ENCODE results near the gene SND1. TPM values are rescaled to one million over a fixed set of nuclear protein-coding genes. Genes with fewer than 3 reads are reported as not detected.

The SND1 gene
- polyA plus RNA-seq, 1 donor, result 144 TPM

DNA sequence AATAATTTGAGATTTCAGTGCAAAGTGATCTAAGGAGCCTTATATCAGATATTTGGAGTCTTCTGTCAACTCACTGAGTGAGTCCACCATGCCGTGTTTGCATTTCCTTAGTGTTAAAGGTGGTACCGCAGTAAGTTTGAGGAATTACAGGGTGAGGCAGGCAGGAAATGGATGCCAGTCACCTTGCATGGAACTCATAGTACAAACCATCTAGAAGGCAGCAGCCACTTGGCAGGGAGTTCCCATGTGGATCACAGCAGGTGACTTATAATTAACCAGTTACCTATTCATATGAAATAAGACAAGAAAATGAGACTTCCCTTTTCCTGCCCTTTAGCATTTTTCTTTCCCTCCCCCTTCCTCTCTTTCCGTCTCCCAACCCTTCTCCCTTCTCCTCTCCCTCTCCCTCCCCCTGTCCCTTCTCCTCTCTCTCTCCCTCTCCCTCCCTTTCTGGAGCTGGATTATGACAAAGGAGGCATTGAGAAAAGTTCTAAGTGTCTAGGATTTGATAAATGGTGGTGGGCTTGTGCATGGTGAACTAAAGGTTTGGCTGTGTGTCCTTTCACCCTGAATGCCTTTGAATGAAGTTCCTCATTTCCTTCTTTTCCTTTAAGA lies 285.2 kb downstream of the SND1 start:
- Histone ChIP-seq H3K36me3 (ENCODE audit: control insufficient read depth, insufficient read depth, low read length) (peaks cover 7% of the 10 kb centered on the region), H3K9me3 (ENCODE audit: control insufficient read depth, low read depth, low read length) (no peaks in the 10 kb centered on the region), H3K27ac (ENCODE audit: low read length) (no peak overlapping the region), H3K27me3 (ENCODE audit: control insufficient read depth, insufficient read depth, low read length) (no peaks in the 10 kb centered on the region), H3K4me1 (ENCODE audit: control insufficient read depth, insufficient read depth, low read length) (no peaks in the 10 kb centered on the region), H3K4me3 (ENCODE audit: low read length) (no peak overlapping the region)
- no peak for DNase-seq
- 63% methylated on average over 1 of the region's 3 CpGs for WGBS (ENCODE audit: insufficient coverage, low lambda C conversion rate)

DNA sequence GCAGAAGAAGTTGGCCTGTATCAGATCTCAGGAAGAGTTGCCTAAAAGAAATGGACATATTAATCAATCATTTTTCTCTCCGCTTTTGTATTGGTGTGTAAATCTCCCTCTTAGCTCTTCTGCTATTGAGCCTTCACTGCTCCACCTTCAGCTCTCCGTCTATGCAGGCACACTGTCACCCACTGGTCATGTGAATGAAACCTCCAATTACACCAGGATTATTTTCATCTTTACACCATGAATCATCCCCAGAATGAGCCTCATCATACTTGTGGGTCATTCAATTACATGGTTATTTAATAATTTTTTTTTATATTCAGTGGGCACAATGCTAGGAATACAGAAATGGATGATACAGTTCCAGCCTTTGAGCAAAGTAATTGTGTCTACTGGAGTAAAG lies 286.6 kb downstream of the SND1 start:
- H3K36me3 ChIP-seq (ENCODE audit: control insufficient read depth, insufficient read depth, low read length), result peaks cover 9% of the 10 kb centered on the region
- no peak overlapping the region for H3K27ac ChIP-seq (ENCODE audit: low read length)
- H3K9me3 ChIP-seq (ENCODE audit: control insufficient read depth, low read depth, low read length), result no peaks in the 10 kb centered on the region
- no peaks in the 10 kb centered on the region for H3K4me1 ChIP-seq (ENCODE audit: control insufficient read depth, insufficient read depth, low read length)
- DNase-seq, result no peak
- no peak overlapping the region for H3K4me3 ChIP-seq (ENCODE audit: low read length)
- H3K27me3 ChIP-seq (ENCODE audit: control insufficient read depth, insufficient read depth, low read length), result no peaks in the 10 kb centered on the region
- WGBS (ENCODE audit: insufficient coverage, low lambda C conversion rate), result no CpG with 5 or more reads among the region's 2 CpGs

DNA sequence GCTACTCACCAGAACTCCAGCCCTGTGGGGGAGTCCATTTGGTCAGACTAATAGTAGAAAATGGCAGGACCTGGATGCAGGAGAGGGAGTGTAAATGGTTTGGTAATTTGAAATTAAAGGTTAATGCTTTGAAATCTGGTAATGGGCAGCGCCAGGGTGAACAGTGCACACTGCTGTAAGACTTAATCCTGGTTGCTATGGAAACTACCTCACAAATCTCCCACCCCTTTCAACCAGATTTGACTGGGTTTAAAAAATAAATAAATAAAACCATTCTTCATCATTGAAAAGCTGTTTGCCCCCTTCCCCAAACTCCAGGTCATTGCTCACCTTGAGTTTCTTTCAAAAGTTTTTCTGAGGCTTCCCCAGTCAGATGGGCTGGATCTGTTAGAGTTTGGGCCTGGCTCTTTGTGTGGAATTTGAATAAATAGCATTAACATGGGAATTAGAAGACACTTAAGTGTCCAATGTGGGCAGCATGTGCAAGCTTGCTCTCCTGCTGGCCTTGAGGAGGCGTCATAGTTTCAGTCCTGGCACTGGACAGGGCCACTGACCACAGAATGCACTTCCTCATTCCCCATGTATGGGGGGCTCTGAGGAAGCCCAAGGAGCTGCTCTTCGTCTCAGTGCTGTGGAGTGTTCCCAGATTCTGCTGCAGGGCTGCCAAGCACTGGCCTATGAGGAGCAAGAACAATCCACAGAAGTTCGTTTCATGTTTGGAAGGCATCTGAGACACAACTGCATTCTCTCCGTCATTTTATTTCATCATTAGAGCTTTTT lies 288.6 kb downstream of the SND1 start:
- H3K36me3 ChIP-seq (ENCODE audit: control insufficient read depth, insufficient read depth, low read length), result peaks cover 9% of the 10 kb centered on the region
- no peaks in the 10 kb centered on the region for H3K4me1 ChIP-seq (ENCODE audit: control insufficient read depth, insufficient read depth, low read length)
- no peak for DNase-seq
- H3K27me3 ChIP-seq (ENCODE audit: control insufficient read depth, insufficient read depth, low read length), result no peaks in the 10 kb centered on the region
- 95% methylated on average over 2 of the region's 5 CpGs for WGBS (ENCODE audit: insufficient coverage, low lambda C conversion rate)
- H3K9me3 ChIP-seq (ENCODE audit: control insufficient read depth, low read depth, low read length), result no peaks in the 10 kb centered on the region
- no peak overlapping the region for H3K4me3 ChIP-seq (ENCODE audit: low read length)
- H3K27ac ChIP-seq (ENCODE audit: low read length), result no peak overlapping the region

DNA sequence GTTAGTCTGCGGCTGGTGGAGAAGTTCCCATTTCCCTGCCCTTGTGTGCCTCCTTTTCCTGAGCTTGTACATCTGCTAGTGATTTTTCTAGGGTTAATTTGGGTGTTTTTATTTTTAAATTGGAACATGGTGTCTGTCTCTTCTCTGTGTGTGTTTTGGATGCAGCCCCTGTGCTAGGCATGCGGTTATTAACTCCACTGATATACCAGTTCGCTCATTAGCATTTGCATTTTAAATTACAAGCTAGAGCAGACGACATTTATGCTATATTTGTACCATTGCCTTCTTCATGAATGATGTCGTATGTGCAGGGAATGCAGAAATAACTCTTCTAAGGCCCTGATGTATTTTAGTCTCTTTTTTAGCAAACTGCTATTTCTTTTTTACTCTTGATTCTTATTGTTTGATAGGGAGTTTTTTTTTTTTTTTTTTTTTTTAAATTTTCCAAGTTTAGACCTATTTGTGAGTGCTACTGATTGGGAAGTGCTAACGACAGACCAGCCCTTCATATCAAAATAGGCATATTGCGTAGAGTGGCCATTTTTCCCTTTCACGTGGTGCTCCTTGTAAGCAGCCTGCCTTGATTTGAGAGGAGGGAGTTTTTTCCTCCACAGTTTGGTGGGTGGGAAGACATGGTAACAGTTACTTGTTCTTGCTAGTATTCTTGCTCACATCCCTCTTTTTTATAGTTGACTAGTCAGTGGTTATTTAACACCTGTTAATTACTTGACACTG lies 289.6 kb downstream of the SND1 start:
- Histone ChIP-seq H3K27ac (ENCODE audit: low read length) (no peak overlapping the region), H3K27me3 (ENCODE audit: control insufficient read depth, insufficient read depth, low read length) (no peaks in the 10 kb centered on the region), H3K4me3 (ENCODE audit: low read length) (no peak overlapping the region), H3K4me1 (ENCODE audit: control insufficient read depth, insufficient read depth, low read length) (no peaks in the 10 kb centered on the region), H3K36me3 (ENCODE audit: control insufficient read depth, insufficient read depth, low read length) (peaks cover 7% of the 10 kb centered on the region), H3K9me3 (ENCODE audit: control insufficient read depth, low read depth, low read length) (no peaks in the 10 kb centered on the region)
- no peak for DNase-seq
- WGBS (ENCODE audit: insufficient coverage, low lambda C conversion rate), result 100% methylated on average over 1 of the region's 8 CpGs

DNA sequence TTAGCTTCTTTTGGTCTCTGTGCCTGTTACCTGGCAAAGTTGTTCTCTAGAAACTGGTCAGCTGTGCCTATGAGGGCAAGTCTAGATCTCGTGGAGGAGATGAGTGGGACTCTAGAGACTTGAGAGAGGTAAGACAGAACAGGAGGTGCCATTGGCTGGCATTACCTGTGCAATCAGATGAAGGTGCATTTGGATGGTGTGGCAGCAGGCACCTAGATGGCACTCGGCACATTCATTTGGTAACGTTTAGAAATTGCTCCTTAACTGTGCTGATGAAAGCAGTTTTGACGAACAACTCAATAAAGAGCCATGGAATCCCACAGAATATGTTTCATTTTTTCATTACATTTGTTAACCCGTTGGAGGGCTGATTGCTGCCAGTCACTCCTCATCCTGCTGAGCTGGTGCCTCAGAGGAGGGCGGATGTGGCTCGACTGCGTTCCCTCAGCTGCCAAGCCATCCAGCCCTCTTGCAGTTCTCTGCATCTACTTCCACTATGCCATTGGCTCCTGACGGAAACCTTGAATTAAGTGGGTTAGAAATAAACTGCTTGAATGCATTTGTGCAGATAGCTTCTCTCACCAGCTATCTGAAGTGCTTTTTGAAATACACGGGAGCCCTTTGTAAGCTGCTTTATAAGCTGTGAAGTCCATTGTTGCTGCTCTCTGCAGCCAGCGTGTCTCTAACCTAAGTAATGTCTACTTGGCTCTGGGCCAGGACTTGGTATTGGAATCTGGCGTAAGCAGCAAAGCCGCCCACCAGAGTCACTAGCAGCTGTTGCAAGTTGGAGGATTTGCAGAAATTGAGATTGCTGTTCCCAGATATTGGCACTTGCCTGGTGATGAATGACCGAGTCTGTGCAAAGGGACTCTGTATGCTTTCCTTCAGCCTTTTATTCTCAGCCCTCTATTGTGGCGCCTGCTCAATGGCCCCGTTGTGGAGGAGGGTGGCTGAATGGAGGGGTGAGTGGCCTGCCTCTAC lies 291.8 kb downstream of the SND1 start:
- H3K27me3 ChIP-seq (ENCODE audit: control insufficient read depth, insufficient read depth, low read length), result no peaks in the 10 kb centered on the region
- H3K4me1 ChIP-seq (ENCODE audit: control insufficient read depth, insufficient read depth, low read length), result no peaks in the 10 kb centered on the region
- no peak overlapping the region for H3K27ac ChIP-seq (ENCODE audit: low read length)
- no peak overlapping the region for H3K4me3 ChIP-seq (ENCODE audit: low read length)
- no peak for DNase-seq
- 40% methylated on average over 1 of the region's 16 CpGs for whole genome bisulfite sequencing (ENCODE audit: insufficient coverage, low lambda C conversion rate)
- peaks cover 6% of the 10 kb centered on the region for H3K36me3 ChIP-seq (ENCODE audit: control insufficient read depth, insufficient read depth, low read length)
- no peaks in the 10 kb centered on the region for H3K9me3 ChIP-seq (ENCODE audit: control insufficient read depth, low read depth, low read length)

DNA sequence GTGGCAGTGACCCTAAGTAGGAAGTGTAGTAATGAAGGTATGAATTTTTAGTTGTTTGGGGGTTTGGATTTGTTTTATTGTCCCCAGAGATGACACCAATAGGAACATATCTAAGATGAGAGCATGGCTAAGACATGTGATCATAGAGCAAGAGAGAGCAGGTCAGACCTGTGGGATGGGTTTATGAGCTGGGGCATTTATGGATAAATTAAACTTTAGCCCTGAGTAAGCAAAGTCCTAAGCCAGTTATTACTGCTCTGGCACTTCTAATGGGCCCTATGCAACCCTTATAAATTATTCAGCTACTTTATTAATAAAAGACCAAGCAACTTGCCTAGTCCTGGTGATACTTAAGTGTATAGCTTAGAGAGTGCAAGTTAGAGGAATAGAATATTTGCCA lies 294.1 kb downstream of the SND1 start:
- no peak overlapping the region for H3K27ac ChIP-seq (ENCODE audit: low read length)
- H3K27me3 ChIP-seq (ENCODE audit: control insufficient read depth, insufficient read depth, low read length), result no peaks in the 10 kb centered on the region
- no peaks in the 10 kb centered on the region for H3K9me3 ChIP-seq (ENCODE audit: control insufficient read depth, low read depth, low read length)
- H3K4me1 ChIP-seq (ENCODE audit: control insufficient read depth, insufficient read depth, low read length), result no peaks in the 10 kb centered on the region
- peaks cover 2% of the 10 kb centered on the region for H3K36me3 ChIP-seq (ENCODE audit: control insufficient read depth, insufficient read depth, low read length)
- no peak overlapping the region for H3K4me3 ChIP-seq (ENCODE audit: low read length)
- DNase-seq, result peak in 1 of 2 donors; percentile 37

DNA sequence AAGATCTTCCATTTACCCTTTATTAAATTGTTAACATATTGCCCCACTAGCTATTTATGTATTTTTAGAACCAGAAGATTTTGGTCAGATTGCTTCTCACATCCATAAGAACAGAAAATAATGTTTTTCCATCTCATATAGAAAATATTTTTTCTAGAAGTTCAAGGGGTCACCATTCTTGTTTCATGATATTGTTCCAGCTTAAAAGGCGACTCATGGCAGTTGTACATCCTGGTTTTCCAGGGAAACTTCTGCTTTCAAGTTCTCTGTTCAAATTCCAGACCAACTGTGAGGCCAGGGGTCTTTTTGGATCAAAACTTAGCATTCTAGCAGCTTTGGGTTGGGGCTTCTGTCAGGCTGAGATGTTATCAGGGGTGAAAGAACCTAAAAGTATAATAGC lies 294.9 kb downstream of the SND1 start:
- no peaks in the 10 kb centered on the region for H3K9me3 ChIP-seq (ENCODE audit: control insufficient read depth, low read depth, low read length)
- WGBS (ENCODE audit: insufficient coverage, low lambda C conversion rate), result no CpG with 5 or more reads among the region's 1 CpG
- no peaks in the 10 kb centered on the region for H3K4me1 ChIP-seq (ENCODE audit: control insufficient read depth, insufficient read depth, low read length)
- H3K27ac ChIP-seq (ENCODE audit: low read length), result no peak overlapping the region
- DNase-seq, result no peak
- H3K4me3 ChIP-seq (ENCODE audit: low read length), result no peak overlapping the region
- no peaks in the 10 kb centered on the region for H3K27me3 ChIP-seq (ENCODE audit: control insufficient read depth, insufficient read depth, low read length)
- H3K36me3 ChIP-seq (ENCODE audit: control insufficient read depth, insufficient read depth, low read length), result peaks cover 2% of the 10 kb centered on the region

DNA sequence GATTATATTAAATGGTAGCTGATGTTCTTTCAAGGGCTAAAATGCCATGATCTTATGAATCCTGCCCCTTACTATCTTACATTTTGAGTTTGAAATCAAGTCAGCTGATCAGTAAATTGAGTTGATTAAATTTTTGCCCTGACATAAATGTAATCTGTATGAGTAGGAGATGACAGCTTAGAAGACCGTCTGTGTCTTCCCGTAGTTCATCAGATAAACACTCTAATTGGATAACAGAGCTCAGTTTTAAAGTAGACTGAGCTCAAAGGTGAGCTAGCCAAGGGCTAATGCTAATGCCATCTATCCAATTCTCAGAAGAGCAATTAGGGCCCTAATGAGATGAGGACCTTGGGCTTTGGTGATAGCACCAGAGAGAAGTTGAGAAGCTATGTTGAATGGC lies 296.3 kb downstream of the SND1 start:
- no peaks in the 10 kb centered on the region for H3K27me3 ChIP-seq (ENCODE audit: control insufficient read depth, insufficient read depth, low read length)
- H3K27ac ChIP-seq (ENCODE audit: low read length), result no peak overlapping the region
- H3K9me3 ChIP-seq (ENCODE audit: control insufficient read depth, low read depth, low read length), result no peaks in the 10 kb centered on the region
- no peak overlapping the region for H3K4me3 ChIP-seq (ENCODE audit: low read length)
- no CpG with 5 or more reads among the region's 2 CpGs for WGBS (ENCODE audit: insufficient coverage, low lambda C conversion rate)
- no peaks in the 10 kb centered on the region for H3K4me1 ChIP-seq (ENCODE audit: control insufficient read depth, insufficient read depth, low read length)
- H3K36me3 ChIP-seq (ENCODE audit: control insufficient read depth, insufficient read depth, low read length), result no peaks in the 10 kb centered on the region
- DNase-seq, result no peak

DNA sequence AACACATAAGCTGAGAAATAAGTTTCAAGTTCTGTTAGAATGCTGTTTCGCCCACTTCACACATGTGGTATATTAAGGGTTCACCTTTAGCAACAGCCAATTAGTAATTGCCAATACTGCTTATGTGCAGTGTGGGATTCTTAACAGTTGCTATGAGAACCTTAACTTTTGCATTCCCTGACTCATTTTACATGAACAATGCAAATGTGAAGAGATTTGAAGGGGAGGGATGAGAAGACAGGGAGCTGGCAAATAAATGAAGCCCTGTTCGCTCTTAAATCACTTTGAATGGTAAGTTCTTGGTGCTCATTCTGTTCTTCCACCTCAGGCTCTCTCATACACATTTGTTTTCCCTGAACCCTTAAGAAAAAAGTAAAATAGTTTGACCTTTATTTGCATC lies 296.9 kb downstream of the SND1 start:
- Histone ChIP-seq H3K27me3 (ENCODE audit: control insufficient read depth, insufficient read depth, low read length) (no peaks in the 10 kb centered on the region), H3K9me3 (ENCODE audit: control insufficient read depth, low read depth, low read length) (no peaks in the 10 kb centered on the region), H3K4me1 (ENCODE audit: control insufficient read depth, insufficient read depth, low read length) (no peaks in the 10 kb centered on the region), H3K4me3 (ENCODE audit: low read length) (no peak overlapping the region), H3K36me3 (ENCODE audit: control insufficient read depth, insufficient read depth, low read length) (no peaks in the 10 kb centered on the region), H3K27ac (ENCODE audit: low read length) (no peak overlapping the region)
- no CpG with 5 or more reads among the region's 2 CpGs for WGBS (ENCODE audit: insufficient coverage, low lambda C conversion rate)
- DNase-seq, result no peak

DNA sequence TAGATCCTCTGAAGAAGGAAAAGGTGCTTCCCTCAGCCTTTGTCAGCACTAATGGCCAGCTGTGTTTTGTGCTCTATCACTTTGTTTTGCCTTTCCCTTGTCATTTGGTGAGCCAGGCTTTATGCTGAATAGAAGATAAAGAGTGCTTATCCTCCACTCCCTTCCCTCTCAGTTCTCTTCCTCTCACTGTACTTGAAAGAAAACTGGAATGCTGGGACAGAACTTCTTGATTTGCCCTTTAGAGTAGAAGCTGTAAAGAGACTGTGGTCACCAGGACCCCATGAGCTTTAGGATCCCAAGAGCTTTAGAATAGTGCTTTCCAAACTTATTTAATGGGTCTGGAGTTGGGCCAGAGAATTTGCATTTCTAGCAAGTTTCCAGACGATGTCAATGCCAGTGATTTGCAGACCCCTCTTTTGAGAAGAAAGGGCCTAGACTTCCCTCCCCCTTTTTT lies 297.8 kb downstream of the SND1 start:
- no CpG with 5 or more reads among the region's 1 CpG for WGBS (ENCODE audit: insufficient coverage, low lambda C conversion rate)
- no peak for DNase-seq
- H3K27ac ChIP-seq (ENCODE audit: low read length), result no peak overlapping the region
- no peak overlapping the region for H3K4me3 ChIP-seq (ENCODE audit: low read length)
- no peaks in the 10 kb centered on the region for H3K4me1 ChIP-seq (ENCODE audit: control insufficient read depth, insufficient read depth, low read length)
- no peaks in the 10 kb centered on the region for H3K27me3 ChIP-seq (ENCODE audit: control insufficient read depth, insufficient read depth, low read length)
- no peaks in the 10 kb centered on the region for H3K9me3 ChIP-seq (ENCODE audit: control insufficient read depth, low read depth, low read length)
- H3K36me3 ChIP-seq (ENCODE audit: control insufficient read depth, insufficient read depth, low read length), result no peaks in the 10 kb centered on the region

Data from large intestine (tissue), 3 donors.